Fibroblast of lung (primary cell): ENCODE data around the gene ALG12. TPM values are rescaled to one million over a fixed set of nuclear protein-coding genes. Genes with fewer than 3 reads are reported as not detected.

Source experiments
- DNase-seq, 2 donors: peaks; one replicate each; pipeline versions ENCODE4 v3.0.0 to v3.0.0-alpha.2; 2010; ENCODE audit warnings: low read depth in 2 of 2
- H2AFZ ChIP-seq: 2 replicates; pipeline ENCODE4 v1.5.1; 2012; ENCODE audit warnings: low read length, control low read depth, inconsistent platforms
- H3K27ac ChIP-seq: 2 replicates; pipeline ENCODE4 v1.5.1; 2011; ENCODE audit warnings: low read length, control low read depth; ENCODE audit not compliant: insufficient read depth
- H3K27me3 ChIP-seq: 2 replicates; pipeline ENCODE4 v1.5.1; 2011; ENCODE audit warnings: mild to moderate bottlenecking, low read length; ENCODE audit not compliant: control insufficient read depth, insufficient read depth
- H3K36me3 ChIP-seq: 2 replicates; pipeline ENCODE4 v1.5.1; 2011; ENCODE audit warnings: low read length; ENCODE audit not compliant: control insufficient read depth, insufficient read depth
- H3K4me1 ChIP-seq: 2 replicates; pipeline ENCODE4 v1.5.1; 2011; ENCODE audit warnings: low read length; ENCODE audit not compliant: control insufficient read depth, insufficient read depth; ENCODE audit errors: extremely low read depth
- H3K4me2 ChIP-seq: 2 replicates; pipeline ENCODE4 v1.5.1; 2011; ENCODE audit warnings: low read length, control low read depth; ENCODE audit not compliant: insufficient read depth; ENCODE audit errors: extremely low read depth
- H3K4me3 ChIP-seq, 4 experiments: fragments of 200-600 bp in 1 of 4; sonication (generic) in 1 of 4; replicated peaks in 1 of 4; 2 replicates each; pipeline ENCODE4 v1.5.1; 2011 to 2016; ENCODE audit warnings: low read length in 4 of 4, low read depth in 3 of 4, mild to moderate bottlenecking in 3 of 4, control low read depth in 2 of 4, inconsistent platforms in 1 of 4, mixed read lengths in 1 of 4; ENCODE audit not compliant: insufficient read depth in 1 of 4; ENCODE audit errors: control extremely low read depth in 1 of 4
- H3K79me2 ChIP-seq: 2 replicates; pipeline ENCODE4 v1.5.1; 2012; ENCODE audit warnings: mild to moderate bottlenecking, low read length, inconsistent platforms; ENCODE audit not compliant: control insufficient read depth, insufficient read depth
- H3K9ac ChIP-seq: 2 replicates; pipeline ENCODE4 v1.5.1; 2011; ENCODE audit warnings: mild to moderate bottlenecking, low read length, control low read depth; ENCODE audit not compliant: insufficient read depth
- H3K9me3 ChIP-seq: 2 replicates; pipeline ENCODE4 v1.5.1; 2012; ENCODE audit warnings: low read depth, low read length; ENCODE audit not compliant: control insufficient read depth, insufficient read depth
- H4K20me1 ChIP-seq: 2 replicates; pipeline ENCODE4 v1.5.1; 2011; ENCODE audit warnings: low read length; ENCODE audit not compliant: control insufficient read depth, insufficient read depth; ENCODE audit errors: extremely low read depth
- CTCF ChIP-seq, 2 donors: IDR thresholded peaks in 1 of 2; conservative IDR thresholded peaks in 1 of 2; 1 replicate in 1 of 2; 2 replicates in 1 of 2; pipeline ENCODE4 v1.5.1; 2011 to 2012; ENCODE audit warnings: low read length in 2 of 2, control low read depth in 1 of 2, inconsistent platforms in 1 of 2, low read depth in 1 of 2, mild to moderate bottlenecking in 1 of 2
- EZH2 ChIP-seq: IDR thresholded peaks from 2 replicates; pipeline ENCODE4 v1.5.1; 2012; ENCODE audit warnings: low read length, control low read depth, mild to moderate bottlenecking; ENCODE audit errors: missing control alignments
- polyA plus RNA-seq, 2 donors: library from polyadenylated mRNA; depleted of rRNA in 1 of 2; stranded (reverse) in 1 of 2; unstranded in 1 of 2; fragments of >200 nt; gene quantifications; 2 replicates each; pipeline ENCODE4 v1.2.1, GENCODE V29; 2011 to 2012; ENCODE audit warnings: missing spikeins in 1 of 2
- total RNA-seq: library from RNA; depleted of rRNA; stranded (reverse); fragments of >200 nt; gene quantifications from 2 replicates; pipeline ENCODE4 v1.2.1, GENCODE V29; 2014

Gene ALG12
- total and polyA plus RNA-seq, 2 donors (not counting 1 experiment from before 2014, with no cell fraction given): 9.6 to 19.0 TPM

DNA sequence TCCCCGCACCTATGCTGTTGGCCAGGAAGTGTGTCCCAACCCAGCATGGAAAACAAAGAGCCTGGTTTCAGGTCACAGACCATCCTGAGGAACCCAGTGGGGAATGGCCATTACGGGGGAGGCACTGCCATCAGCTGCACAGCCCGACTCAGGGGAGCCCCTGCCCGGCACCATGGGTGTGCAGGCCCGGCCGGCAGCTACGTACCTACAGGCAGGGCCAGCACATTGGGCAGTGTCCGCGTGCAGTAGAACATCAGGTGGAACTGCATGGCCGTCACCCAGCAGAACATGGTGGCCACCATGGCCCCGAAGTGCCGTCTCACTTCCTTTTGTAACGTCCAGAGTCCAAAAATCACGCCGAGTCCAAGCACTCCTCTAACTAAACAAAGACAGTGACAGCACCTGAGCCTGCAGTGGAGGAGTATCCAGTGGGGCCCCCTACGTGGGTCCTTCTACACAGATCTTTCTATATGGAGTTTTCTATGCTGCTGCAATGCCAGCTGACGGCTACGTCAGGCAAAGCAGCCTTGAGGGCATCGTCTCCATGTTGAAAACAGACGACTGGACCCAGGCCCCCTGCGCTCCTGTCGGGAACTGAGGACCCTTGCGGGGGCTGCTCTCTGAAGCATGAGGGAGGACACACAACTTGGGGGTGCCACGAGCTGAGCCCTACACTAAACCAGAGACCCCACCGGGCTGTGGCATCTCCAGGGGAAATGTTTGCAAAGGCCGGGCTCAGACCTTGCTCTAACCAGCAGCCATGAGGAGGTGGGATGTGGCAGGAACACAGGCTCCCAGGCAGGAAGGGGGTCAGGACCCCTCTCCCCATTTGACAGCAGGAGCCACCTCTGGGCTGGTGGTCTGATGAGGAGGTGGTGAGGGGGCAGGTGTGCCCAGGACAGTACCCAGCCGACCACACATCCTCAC is 7.7 kb downstream of the ALG12 start:
- Histone ChIP-seq H3K9me3 (no peaks in the 10 kb centered on the region), H3K4me3 (no peak overlapping the region), H3K79me2 (no peaks in the 10 kb centered on the region), H3K27ac (no peak overlapping the region), H3K4me2 (no peak overlapping the region), H3K9ac (no peak overlapping the region), H3K36me3 (peaks cover 5% of the 10 kb centered on the region), H3K4me1 (no peaks in the 10 kb centered on the region), H4K20me1 (no peaks in the 10 kb centered on the region), H3K27me3 (no peaks in the 10 kb centered on the region), H2AFZ (no peak overlapping the region)
- TF ChIP-seq CTCF (conservative IDR thresholded peaks at IDR 0.05 in 1 of 2, IDR thresholded peaks at IDR 0.05 in 1 of 2; ENCODE audit: low read depth in 1 of 2, low read length in 2 of 2): no peak
- TF ChIP-seq EZH2: no peak
- no peak for DNase-seq

GRCh38 chr22:49909476-49910205 is 8.6 kb downstream of the ALG12 start:
- Histone ChIP-seq H3K9ac (no peak overlapping the region), H3K4me2 (no peak overlapping the region), H3K79me2 (no peaks in the 10 kb centered on the region), H4K20me1 (no peaks in the 10 kb centered on the region), H3K36me3 (peaks cover 5% of the 10 kb centered on the region), H2AFZ (no peak overlapping the region), H3K27ac (no peak overlapping the region), H3K4me1 (no peaks in the 10 kb centered on the region), H3K4me3 (no peak overlapping the region), H3K9me3 (no peaks in the 10 kb centered on the region), H3K27me3 (no peaks in the 10 kb centered on the region)
- TF ChIP-seq CTCF (conservative IDR thresholded peaks at IDR 0.05 in 1 of 2, IDR thresholded peaks at IDR 0.05 in 1 of 2; ENCODE audit: low read depth in 1 of 2, low read length in 2 of 2): no peak
- no peak for TF ChIP-seq EZH2
- DNase-seq: no peak

DNA sequence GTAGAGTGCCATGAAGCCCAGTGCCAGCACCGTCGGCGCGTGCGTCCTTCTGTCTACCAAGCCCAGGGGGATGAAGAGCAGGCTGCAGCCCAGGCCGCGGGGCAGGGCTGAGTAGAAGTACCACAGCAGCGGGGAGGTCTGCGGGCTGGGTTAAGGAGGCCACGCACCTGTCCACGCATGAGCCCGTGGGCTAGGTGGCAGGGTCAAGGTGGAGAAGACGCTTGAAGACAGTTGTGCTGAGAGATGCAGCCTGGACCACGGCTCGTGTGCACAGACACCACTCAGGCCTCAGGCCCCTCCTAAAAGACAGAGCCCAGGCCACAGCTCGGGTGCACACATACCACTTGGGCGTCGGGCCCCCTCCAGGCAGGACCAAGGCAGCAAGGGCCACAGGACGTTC is 10.4 kb downstream of the ALG12 start:
- H3K4me1 ChIP-seq: no peaks in the 10 kb centered on the region
- no peaks in the 10 kb centered on the region for H4K20me1 ChIP-seq
- H3K36me3 ChIP-seq: peaks cover 13% of the 10 kb centered on the region
- H3K4me3 ChIP-seq: no peak overlapping the region
- no peaks in the 10 kb centered on the region for H3K27me3 ChIP-seq
- no peaks in the 10 kb centered on the region for H3K79me2 ChIP-seq
- no peak overlapping the region for H3K27ac ChIP-seq
- no peak for DNase-seq
- no peaks in the 10 kb centered on the region for H3K9me3 ChIP-seq
- TF ChIP-seq EZH2: no peak
- TF ChIP-seq CTCF (conservative IDR thresholded peaks at IDR 0.05 in 1 of 2, IDR thresholded peaks at IDR 0.05 in 1 of 2; ENCODE audit: low read depth in 1 of 2, low read length in 2 of 2): no peak
- no peak overlapping the region for H3K4me2 ChIP-seq
- H2AFZ ChIP-seq: no peak overlapping the region
- no peak overlapping the region for H3K9ac ChIP-seq
